ENCODE results near the gene TSHZ3. TPM values are rescaled to one million over a fixed set of nuclear protein-coding genes. Genes with fewer than 3 reads are reported as not detected.

Gene TSHZ3
- total and polyA plus RNA-seq, 9 of the 15 experiments (the other 6 are each of a cell fraction or from before 2014, with no cell fraction given) = 0.03 to 0.13 (median 0.05) TPM; not detected in 5

- Histone ChIP-seq H3K27ac (ENCODE audit: extremely low read depth, low read depth, low read length) (no peak overlapping the region), H3K9me3 (replicated peaks; ENCODE audit: control insufficient read depth, insufficient read depth, low read depth, low read length) (no peaks in the 10 kb centered on the region), H3K4me2 (ENCODE audit: insufficient read depth, low read length) (no peak overlapping the region), H3K36me3 (ENCODE audit: control insufficient read depth, insufficient read depth, low read length) (no peaks in the 10 kb centered on the region), H4K20me1 (replicated peaks; ENCODE audit: control insufficient read depth, insufficient read depth, low read length) (peaks cover 3% of the 10 kb centered on the region; the same call in 1 of the 2 replicates), H3K4me1 (replicated peaks in 1 of 2; ENCODE audit: control insufficient read depth in 2 of 2, insufficient read depth in 2 of 2, low read length in 2 of 2) (no peaks in the 10 kb centered on the region), H2AFZ (ENCODE audit: low read depth, low read length) (no peak overlapping the region), H3K79me2 (ENCODE audit: control insufficient read depth, insufficient read depth, low read length) (no peaks in the 10 kb centered on the region), H3K27me3 (ENCODE audit: control insufficient read depth in 2 of 2, insufficient read depth in 2 of 2, low read length in 2 of 2) (peaks cover 12 to 44% of the 10 kb centered on the region in 2 experiments), H3K4me3 (no peak overlapping the region), H3K9ac (ENCODE audit: insufficient read depth in 1 of 2, low read depth in 2 of 2, low read length in 2 of 2) (no peak overlapping the region), H3K9me1 (ENCODE audit: control insufficient read depth, insufficient read depth, low read length) (no peaks in the 10 kb centered on the region)
- FAIRE-seq (no peak), DNase-seq (ENCODE audit: extremely low read depth in 1 of 4, low spot score in 3 of 4) (no peak), ATAC-seq (no peak)
- in situ Hi-C loops (cut with MboI) (no loop called here), intact Hi-C loops (cut with micrococcal nuclease) (no loop called here)
- 0% methylated on average over 11 of the region's 11 CpGs for WGBS (ENCODE audit: insufficient coverage, low coverage, missing lambda C conversion rate)
- TF ChIP-seq SRSF9 (IDR thresholded peaks at IDR 0.05; ENCODE audit: borderline replicate concordance, low read depth, low read length) (no peak), STAT5A (IDR thresholded peaks at IDR 0.05; ENCODE audit: borderline replicate concordance, low read length) (no peak), TCF3 (CRISPR knock-in tag; IDR thresholded peaks at IDR 0.05) (no peak), ZNF696 (CRISPR knock-in tag; conservative IDR thresholded peaks at IDR 0.05) (no peak), KAT7 (CRISPR knock-in tag; IDR thresholded peaks at IDR 0.05; ENCODE audit: borderline replicate concordance) (no peak), ZNF740 (CRISPR knock-in tag; IDR thresholded peaks at IDR 0.05) (no peak), ZNF740 (tag; IDR thresholded peaks at IDR 0.05) (no peak), CUX1 (CRISPR knock-in tag; IDR thresholded peaks at IDR 0.05) (no peak), ZNF124 (CRISPR knock-in tag; IDR thresholded peaks at IDR 0.05) (no peak), POLR2B (IDR thresholded peaks at IDR 0.05; ENCODE audit: low read depth, partially characterized antibody) (no peak), ZNF444 (CRISPR knock-in tag; IDR thresholded peaks at IDR 0.05) (no peak), EWSR1 (IDR thresholded peaks at IDR 0.05; ENCODE audit: borderline replicate concordance, low read depth, partially characterized antibody) (no peak), IRF9 (tag; IDR thresholded peaks at IDR 0.05) (no peak), SNRNP70 (optimal IDR thresholded peaks at IDR 0.05; ENCODE audit: low read depth, low read length) (no peak)
- ChIA-PET CTCF (ENCODE audit: low intra/inter-chr PET ratio) (no interaction called here), POLR2A (no interaction called here)
- no TSS peak for BruUV-seq (replicated peaks)
Observed at GRCh38 chr19:31325342-31325741, 23.9 kb downstream of the TSHZ3 start.

Data from K562 (cell line).